Right cardiac atrium (tissue), 5 donors: Measurements from ENCODE around the gene PANK1. TPM values are rescaled to one million over a fixed set of nuclear protein-coding genes. Genes with fewer than 3 reads are reported as not detected.

ENCODE experiments used
- ATAC-seq, 2 donors: fragments of 200-7000 bp; cut with Tn5 transposase; one replicate each; pipeline versions ENCODE4 v1.8.0 to v1.9.1; 2020; ENCODE audit warnings: moderate library complexity in 2 of 2, mild to moderate bottlenecking in 1 of 2
- DNase-seq, 3 donors: peaks; one replicate each; pipeline ENCODE4 v3.0.0-alpha.2; 2020
- H3K27ac ChIP-seq: one replicate; pipeline ENCODE4 v1.5.1; 2013; ENCODE audit warnings: mild to moderate bottlenecking, low read length, control low read depth, moderate library complexity
- H3K27me3 ChIP-seq: one replicate; pipeline ENCODE4 v1.6.1; 2013; ENCODE audit not compliant: control insufficient read depth, insufficient read depth
- H3K4me1 ChIP-seq: one replicate; pipeline ENCODE4 v1.6.1; 2013; ENCODE audit warnings: low read length; ENCODE audit not compliant: control insufficient read depth, insufficient read depth
- H3K4me3 ChIP-seq: one replicate; pipeline ENCODE4 v1.5.1; 2013; ENCODE audit warnings: low read length, control low read depth
- H3K9me3 ChIP-seq: one replicate; pipeline ENCODE4 v1.6.1; 2013; ENCODE audit warnings: low read length; ENCODE audit not compliant: control insufficient read depth
- WGBS: extraction: QIAGEN DNeasy Blood & Tissue Kit; methylation state at CpG from one replicate; pipeline ENCODE4 v1.1.7; 2013; 5-methylcytosine and 5-hydroxymethylcytosine counted together
- intact Hi-C, 4 donors: fragments of 100-400 bp; cut with DNase I; formaldehyde crosslinking; loops; one replicate each; pipeline versions ENCODE4 v1.11.0 to v1.14.0; 2022 to 2023
- polyA plus RNA-seq: library from polyadenylated mRNA; stranded (reverse); fragments of 200-250 nt; gene quantifications from one replicate; pipeline ENCODE4 v1.2.3, GENCODE V29; 2013
- total RNA-seq, 4 donors: library from RNA; stranded (reverse); fragmentation: NEBNext Ultra II Directional; extraction: Animal tissue kit (Norgen Biotek cat#: 25700); gene quantifications; one replicate each; pipeline ENCODE4 v1.2.1, GENCODE V29; 2021
- donor health status: healthy with polysubstance abuse.
- donor health status: DM: no; HTN: yes; CAD: no.
- donor health status: DM: no; HTN: no; CAD: no.
- donor health status: DM: no; HTN: yes; CAD: no; lungs with severe emphysema.
- donor health status: DM: yes; HTN: yes; CAD: no.

Gene PANK1
- total and polyA plus RNA-seq, 5 donors, result 5.0 to 14.0 (median 12.7) TPM

- no peaks in the 10 kb centered on the region for H3K9me3 ChIP-seq
- intact Hi-C loops, result no loop called here
- peak overlapping the region; percentile 58 for H3K27ac ChIP-seq
- H3K27me3 ChIP-seq, result no peaks in the 10 kb centered on the region
- WGBS, result 88% methylated on average over 5 of the region's 5 CpGs
- peak in 1 of 3 donors; percentile 51 for DNase-seq
- H3K4me1 ChIP-seq, result peaks cover 3% of the 10 kb centered on the region
- no peak overlapping the region for H3K4me3 ChIP-seq
- ATAC-seq, result peak; percentile 54 to 59
Observed at GRCh38 chr10:89591111-89591795, 53.8 kb downstream of the PANK1 start.

DNA sequence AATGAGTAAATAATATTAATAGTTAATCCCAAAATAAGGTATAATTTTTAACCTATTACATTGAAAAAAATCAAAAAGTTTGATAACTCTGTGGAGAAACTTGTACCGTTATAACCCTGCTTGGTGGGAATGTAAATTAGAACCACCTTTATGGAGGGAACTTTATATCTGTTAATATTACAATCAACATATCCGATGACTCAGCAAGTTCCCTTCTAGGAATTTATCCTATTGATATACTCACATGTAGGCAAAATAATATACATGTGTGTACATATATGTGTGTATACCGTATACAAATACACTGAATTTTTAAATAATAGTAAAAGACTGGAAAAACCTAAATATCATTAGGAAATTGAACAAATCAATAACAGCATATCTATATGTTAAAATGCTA is 54.7 kb downstream of the PANK1 start:
- intact Hi-C loops, result no loop called here
- H3K4me1 ChIP-seq, result peaks cover 3% of the 10 kb centered on the region
- 82% methylated on average over 3 of the region's 3 CpGs for WGBS
- no peak overlapping the region for H3K27ac ChIP-seq
- DNase-seq (no peak), ATAC-seq (no peak)
- no peak overlapping the region for H3K4me3 ChIP-seq
- no peaks in the 10 kb centered on the region for H3K9me3 ChIP-seq
- H3K27me3 ChIP-seq, result no peaks in the 10 kb centered on the region

GRCh38 chr10:89589101-89589720 is 55.8 kb downstream of the PANK1 start:
- H3K4me3 ChIP-seq, result no peak overlapping the region
- intact Hi-C loops, result no loop called here
- no peak for DNase-seq
- peaks cover 3% of the 10 kb centered on the region for H3K4me1 ChIP-seq
- H3K9me3 ChIP-seq, result no peaks in the 10 kb centered on the region
- no peak overlapping the region for H3K27ac ChIP-seq
- WGBS, result 53% methylated on average over 5 of the region's 5 CpGs
- no peaks in the 10 kb centered on the region for H3K27me3 ChIP-seq
- ATAC-seq, result peak; percentile 46 to 53

DNA sequence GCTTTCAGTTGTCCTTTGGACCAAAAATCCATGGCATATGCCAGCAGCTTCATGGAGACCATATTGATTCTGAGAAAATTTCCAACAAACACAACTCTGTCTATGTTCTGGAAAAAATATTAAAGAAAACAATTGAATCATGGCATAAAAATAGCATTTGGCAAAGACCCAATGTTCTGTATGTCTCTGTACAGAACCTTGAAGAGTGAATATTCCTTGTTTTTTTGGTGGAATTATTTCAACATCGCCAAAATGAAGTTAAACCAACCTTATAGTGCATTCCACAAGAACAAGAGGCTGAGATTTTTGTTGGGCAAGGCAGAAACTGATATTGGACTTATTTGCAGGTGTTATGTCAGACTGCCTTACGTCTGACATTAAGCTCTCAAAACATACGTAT is 56.4 kb downstream of the PANK1 start:
- intact Hi-C loops, result no loop called here
- no peak overlapping the region for H3K4me3 ChIP-seq
- H3K27ac ChIP-seq, result no peak overlapping the region
- DNase-seq (no peak), ATAC-seq (no peak)
- H3K4me1 ChIP-seq, result peaks cover 3% of the 10 kb centered on the region
- no peaks in the 10 kb centered on the region for H3K27me3 ChIP-seq
- H3K9me3 ChIP-seq, result no peaks in the 10 kb centered on the region
- 76% methylated on average over 3 of the region's 3 CpGs for WGBS

DNA sequence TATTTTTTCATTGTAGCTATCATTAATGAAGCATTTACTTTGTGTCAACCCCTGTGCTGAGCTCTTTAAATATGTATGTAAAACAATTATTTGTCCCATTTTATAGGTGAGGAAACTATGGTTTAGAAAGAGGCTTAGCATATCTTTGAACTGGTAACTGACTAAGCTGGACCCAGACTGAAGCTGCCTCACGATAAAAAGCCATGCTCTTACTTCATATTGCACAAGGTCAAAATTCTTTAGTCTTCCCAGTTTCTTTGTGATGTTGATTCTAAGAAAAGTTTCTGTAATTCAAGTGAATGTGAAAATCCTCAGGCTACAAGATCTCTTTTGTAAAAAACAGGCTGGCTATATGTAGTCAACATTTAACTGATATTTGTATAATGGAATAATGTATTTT is 63.0 kb downstream of the PANK1 start:
- no peak overlapping the region for H3K27ac ChIP-seq
- ATAC-seq (no peak), DNase-seq (no peak)
- 90% methylated on average over 1 of the region's 1 CpG for WGBS
- H3K4me3 ChIP-seq, result no peak overlapping the region
- no peaks in the 10 kb centered on the region for H3K4me1 ChIP-seq
- intact Hi-C loops, result no loop called here
- no peaks in the 10 kb centered on the region for H3K9me3 ChIP-seq
- H3K27me3 ChIP-seq, result no peaks in the 10 kb centered on the region

DNA sequence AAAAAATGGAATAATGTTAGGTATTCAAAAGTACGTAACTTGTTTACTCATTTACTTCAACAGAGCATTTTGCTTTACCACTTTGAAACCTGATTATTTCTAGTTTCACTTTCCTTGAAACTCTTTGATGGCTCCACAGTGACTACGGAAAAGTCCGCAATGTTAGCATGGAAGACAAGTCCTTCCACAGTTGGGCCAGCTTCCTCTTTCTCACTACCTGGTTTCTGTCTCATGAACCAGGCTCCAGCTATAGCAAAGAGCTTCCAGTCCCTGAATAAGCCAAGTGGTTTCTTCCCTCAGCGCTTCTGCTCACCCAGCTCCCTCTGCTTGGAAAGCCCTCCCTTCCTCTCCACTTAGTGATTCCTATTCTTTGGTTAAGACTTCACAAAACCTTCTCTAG is 64.8 kb downstream of the PANK1 start:
- ATAC-seq, result no peak
- intact Hi-C loops, result no loop called here

DNA sequence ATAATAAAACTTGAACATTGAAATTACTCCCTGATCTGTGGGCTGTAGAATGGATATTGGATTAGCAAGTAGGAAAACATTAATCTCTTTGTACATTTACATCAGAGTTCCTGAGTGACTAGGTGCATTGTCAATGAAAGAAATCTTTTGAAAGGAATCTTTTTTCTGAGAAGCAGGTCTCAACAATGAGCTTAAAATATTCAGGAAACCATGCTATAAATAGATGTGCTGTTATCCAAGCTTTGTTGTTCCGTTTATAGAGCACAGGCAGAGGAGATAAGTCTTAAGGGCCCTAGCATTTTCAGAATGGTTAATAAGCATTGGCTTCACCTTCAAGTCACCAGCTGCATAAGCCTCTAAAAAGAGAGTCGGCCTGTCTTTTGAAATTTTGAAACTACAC is 68.3 kb downstream of the PANK1 start:
- H3K27me3 ChIP-seq, result no peaks in the 10 kb centered on the region
- DNase-seq (no peak), ATAC-seq (no peak)
- no peaks in the 10 kb centered on the region for H3K9me3 ChIP-seq
- no peaks in the 10 kb centered on the region for H3K4me1 ChIP-seq
- intact Hi-C loops, result no loop called here
- WGBS, result 64% methylated on average over 2 of the region's 2 CpGs
- H3K4me3 ChIP-seq, result no peak overlapping the region
- H3K27ac ChIP-seq, result no peak overlapping the region

More for the DNA sequence above, 64.8 kb downstream of the PANK1 start:
- no peak for DNase-seq
- Histone ChIP-seq H3K27me3 (no peaks in the 10 kb centered on the region), H3K4me1 (no peaks in the 10 kb centered on the region), H3K27ac (no peak overlapping the region), H3K9me3 (no peaks in the 10 kb centered on the region), H3K4me3 (no peak overlapping the region)
- 93% methylated on average over 4 of the region's 4 CpGs for WGBS

GRCh38 chr10:89576022-89576421 is 69.0 kb downstream of the PANK1 start:
- no peaks in the 10 kb centered on the region for H3K4me1 ChIP-seq
- no peak overlapping the region for H3K4me3 ChIP-seq
- no peak for DNase-seq
- ATAC-seq, result no peak
- WGBS, result 96% methylated on average over 3 of the region's 3 CpGs
- H3K9me3 ChIP-seq, result no peaks in the 10 kb centered on the region
- no peaks in the 10 kb centered on the region for H3K27me3 ChIP-seq
- H3K27ac ChIP-seq, result no peak overlapping the region
- intact Hi-C loops, result no loop called here

DNA sequence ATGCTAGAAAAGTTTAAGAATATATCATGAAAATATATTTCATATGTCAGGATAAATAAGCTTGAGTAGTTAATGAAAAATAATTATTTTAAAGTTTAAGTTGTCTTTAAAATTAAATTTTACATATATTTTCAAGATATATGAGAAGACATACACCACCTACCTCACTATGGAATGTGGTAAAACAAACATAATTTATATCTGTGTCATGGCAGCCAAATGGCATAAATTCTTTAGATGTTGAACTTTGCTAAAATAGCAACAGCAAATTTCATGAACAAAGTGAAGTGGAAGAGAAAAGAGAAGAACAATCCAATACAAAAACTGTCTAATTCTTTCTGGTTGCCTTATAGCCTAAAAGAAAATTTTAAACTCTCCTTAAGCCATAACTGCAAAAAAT is 70.0 kb downstream of the PANK1 start:
- no peak overlapping the region for H3K27ac ChIP-seq
- ATAC-seq (no peak), DNase-seq (no peak)
- no peaks in the 10 kb centered on the region for H3K9me3 ChIP-seq
- H3K27me3 ChIP-seq, result no peaks in the 10 kb centered on the region
- H3K4me1 ChIP-seq, result no peaks in the 10 kb centered on the region
- H3K4me3 ChIP-seq, result no peak overlapping the region
- intact Hi-C loops, result no loop called here

DNA sequence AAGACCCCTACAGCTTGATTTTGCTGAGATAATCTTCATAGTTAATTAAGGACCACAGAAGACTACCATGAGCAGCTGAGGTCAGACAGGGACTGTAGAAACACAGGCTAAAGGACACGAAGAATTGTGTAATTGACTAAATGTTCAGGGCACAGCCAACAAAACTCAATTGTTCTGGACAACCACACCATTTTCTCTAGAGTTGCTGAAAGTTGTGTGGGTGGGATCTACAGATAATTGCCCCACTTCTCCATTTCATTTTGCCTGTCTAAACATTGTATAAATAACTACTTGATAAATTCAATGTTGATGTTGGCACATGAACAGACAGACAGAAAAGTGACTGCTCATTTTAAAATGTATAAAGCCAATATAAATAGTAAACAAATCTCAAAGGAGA is 70.7 kb downstream of the PANK1 start:
- 34% methylated on average over 1 of the region's 1 CpG for WGBS
- peak; percentile 62 to 79 for ATAC-seq
- intact Hi-C loops, result no loop called here

DNA sequence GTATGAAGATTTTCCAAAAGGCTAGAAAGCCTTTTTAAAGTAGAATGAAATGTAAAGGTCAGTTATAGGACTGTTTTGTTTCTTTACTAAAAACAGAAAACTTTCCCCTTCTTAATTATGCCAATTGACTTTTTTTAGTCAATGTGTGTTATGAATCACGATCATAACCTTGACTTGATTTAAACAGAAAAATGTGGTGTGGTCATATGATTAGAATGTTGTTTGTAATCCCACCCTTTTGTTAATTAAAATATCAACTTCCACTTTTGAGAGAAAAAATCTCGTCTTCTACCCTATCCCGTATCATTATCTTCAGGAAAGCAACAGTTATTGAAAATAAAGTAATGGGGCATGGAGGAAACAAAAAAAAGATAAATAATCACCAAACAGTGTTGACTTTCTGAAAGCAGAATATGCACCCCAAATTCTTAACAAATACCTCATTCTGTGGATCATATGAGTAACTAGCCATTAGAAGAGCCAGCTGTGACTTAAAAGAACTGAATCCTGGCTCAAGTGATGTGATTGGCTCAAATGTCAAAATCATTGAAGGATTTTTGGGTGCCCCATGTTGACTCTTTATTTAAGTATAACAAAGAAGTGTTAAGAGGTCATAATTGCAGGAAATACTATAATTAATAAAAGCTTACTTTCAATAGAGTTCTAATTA is 77.3 kb downstream of the PANK1 start:
- WGBS, result 61% methylated on average over 3 of the region's 3 CpGs
- DNase-seq (no peak), ATAC-seq (no peak)
- intact Hi-C loops, result no loop called here
- H3K27me3 ChIP-seq, result no peaks in the 10 kb centered on the region
- H3K27ac ChIP-seq, result no peak overlapping the region
- H3K4me3 ChIP-seq, result no peak overlapping the region
- no peaks in the 10 kb centered on the region for H3K9me3 ChIP-seq
- no peaks in the 10 kb centered on the region for H3K4me1 ChIP-seq

More for the DNA sequence above, 70.7 kb downstream of the PANK1 start:
- Histone ChIP-seq H3K27ac (no peak overlapping the region), H3K4me3 (no peak overlapping the region), H3K27me3 (no peaks in the 10 kb centered on the region), H3K4me1 (no peaks in the 10 kb centered on the region), H3K9me3 (no peaks in the 10 kb centered on the region)
- DNase-seq, result no peak
